Measurements from ENCODE around the gene ENC1.
A peak's percentile ranks its signal among the peaks of the same experiment; 100 is the strongest.

Gene ENC1

GRCh38 chr5:74655716-74656115 is 15.2 kb upstream of the ENC1 start:
- DNase-seq, result no peak

GRCh38 chr5:74655206-74655605 is 14.7 kb upstream of the ENC1 start:
- no peak for DNase-seq

- DNase-seq, result no peak
Measured at GRCh38 chr5:74653991-74654390, 13.5 kb upstream of the ENC1 start.

DNA sequence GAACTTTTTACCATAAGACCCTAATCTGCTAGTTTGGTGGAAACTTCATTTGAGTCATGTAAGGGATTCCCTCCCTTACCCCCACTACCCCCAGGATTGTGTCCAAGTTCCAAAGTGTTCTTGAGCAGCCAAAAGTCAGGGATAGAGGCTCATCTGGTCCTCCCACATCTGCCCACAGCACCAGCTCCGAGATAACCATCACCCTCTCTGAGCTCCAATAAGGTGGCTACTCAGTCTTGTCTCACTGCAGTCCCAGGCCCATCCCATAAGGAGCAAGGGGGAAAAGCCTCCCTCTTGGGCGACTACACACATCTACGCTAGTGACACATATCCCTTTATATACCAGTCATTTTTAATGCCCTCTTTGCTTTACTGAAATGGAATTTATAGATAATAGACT is 12.0 kb upstream of the ENC1 start:
- DNase-seq, result no peak

GRCh38 chr5:74651710-74652109 is 11.2 kb upstream of the ENC1 start:
- DNase-seq, result no peak

DNA sequence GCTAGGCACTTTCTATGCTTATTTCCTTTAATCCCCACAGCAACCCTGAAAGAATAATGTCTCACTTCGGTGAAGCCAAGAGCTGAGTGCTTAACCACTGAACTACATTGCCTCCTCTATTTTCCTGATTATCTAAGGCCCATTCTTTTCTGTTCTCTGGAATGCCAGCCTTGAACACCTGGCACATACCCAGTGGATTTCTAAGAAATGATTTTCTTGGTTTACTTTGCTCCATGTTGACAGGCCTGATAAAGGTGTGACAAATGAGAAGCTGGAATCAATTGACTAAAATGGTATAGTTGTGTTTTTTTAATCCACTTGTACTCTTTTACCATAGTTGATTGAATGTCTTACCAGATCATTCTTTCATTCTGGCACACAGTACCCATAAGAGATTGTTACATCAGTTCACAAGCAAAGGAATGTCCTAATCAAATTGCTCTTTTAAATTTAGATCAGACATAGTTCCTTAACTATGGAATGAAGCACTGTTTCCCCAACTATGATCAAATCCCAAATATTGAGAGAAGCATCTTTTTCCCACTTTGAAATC is 9.0 kb upstream of the ENC1 start:
- DNase-seq, result no peak

DNA sequence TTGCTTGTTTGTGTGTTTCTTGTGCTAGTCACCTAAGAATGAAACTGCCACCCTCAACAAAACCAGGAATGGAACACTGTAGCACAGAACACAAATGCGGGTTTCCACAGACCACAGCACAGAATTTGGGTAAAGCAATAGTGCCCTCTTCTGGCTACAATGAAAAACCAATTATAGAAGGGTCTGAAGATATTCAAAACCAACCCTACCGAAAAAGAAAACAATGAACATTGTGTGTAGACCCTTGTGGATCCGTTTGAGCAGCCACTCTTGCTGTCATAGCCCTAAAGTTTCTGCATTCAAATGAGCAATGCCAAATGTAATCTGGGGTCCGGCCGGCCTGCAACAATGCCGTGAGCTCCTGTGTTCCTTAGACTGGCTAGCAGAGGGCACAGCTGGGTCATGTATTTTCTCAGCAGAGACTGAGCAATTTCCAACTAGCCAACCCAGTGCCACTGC is 8.3 kb upstream of the ENC1 start:
- no peak for DNase-seq

GRCh38 chr5:74647096-74647495 is 6.6 kb upstream of the ENC1 start:
- no peak for DNase-seq

- DNase-seq, result no peak
Measured at GRCh38 chr5:74643111-74643562, 2.6 kb upstream of the ENC1 start.

- no peak for DNase-seq
Measured at GRCh38 chr5:74642543-74642863, 2.0 kb upstream of the ENC1 start.

- DNase-seq, result peak; percentile 29
Measured at GRCh38 chr5:74641735-74642542, 1.4 kb upstream of the ENC1 start.

DNA sequence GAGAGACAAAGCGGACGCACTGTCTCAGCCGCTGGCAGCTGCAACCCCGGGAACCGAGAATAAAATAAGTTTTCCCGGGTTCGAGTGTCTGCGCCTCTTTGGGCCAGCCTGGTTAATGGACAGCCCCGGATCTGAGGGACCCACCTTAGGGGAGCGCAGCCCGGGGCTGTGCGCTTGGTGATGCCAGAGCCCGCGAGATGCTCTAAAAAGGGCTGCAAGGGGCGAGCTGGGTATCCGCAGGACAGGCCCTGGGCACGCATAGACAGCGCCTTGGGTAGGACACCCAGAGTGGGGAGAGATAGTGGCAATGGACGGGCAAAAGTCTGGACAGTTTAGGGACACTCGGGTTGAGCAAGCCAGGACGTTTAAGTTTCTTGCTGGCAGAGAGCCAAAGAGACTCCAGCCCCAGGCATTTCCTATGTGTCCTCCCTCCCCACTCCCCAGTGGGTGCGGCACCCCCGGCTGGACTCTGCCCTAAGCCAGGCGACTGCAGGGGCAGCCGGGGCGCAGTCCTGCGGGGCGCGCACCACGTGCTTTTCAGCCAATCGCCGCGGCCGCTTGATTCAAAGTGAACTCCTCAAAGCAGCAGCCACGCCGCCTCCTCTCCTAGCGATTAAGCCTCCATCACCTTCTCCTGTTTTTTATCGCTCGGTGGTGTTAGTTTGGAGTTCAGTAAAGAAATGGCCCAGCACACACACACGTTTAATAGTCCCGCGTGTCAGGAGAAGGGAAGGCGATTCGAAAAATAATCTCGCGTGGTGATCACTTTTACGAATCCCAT is 616 bp upstream of the ENC1 start:
- peak; percentile 41 for DNase-seq

- peak; percentile 41 for DNase-seq
Measured at GRCh38 chr5:74639807-74640449, 600 bp downstream of the ENC1 start.

GRCh38 chr5:74638970-74639806 is 1.3 kb downstream of the ENC1 start:
- DNase-seq, result no peak

GRCh38 chr5:74638544-74638969 is 2.0 kb downstream of the ENC1 start:
- DNase-seq, result no peak

- DNase-seq, result no peak
Measured at GRCh38 chr5:74636552-74636951, 4.0 kb downstream of the ENC1 start.

GRCh38 chr5:74636149-74636548 is 4.4 kb downstream of the ENC1 start:
- DNase-seq, result no peak

DNA sequence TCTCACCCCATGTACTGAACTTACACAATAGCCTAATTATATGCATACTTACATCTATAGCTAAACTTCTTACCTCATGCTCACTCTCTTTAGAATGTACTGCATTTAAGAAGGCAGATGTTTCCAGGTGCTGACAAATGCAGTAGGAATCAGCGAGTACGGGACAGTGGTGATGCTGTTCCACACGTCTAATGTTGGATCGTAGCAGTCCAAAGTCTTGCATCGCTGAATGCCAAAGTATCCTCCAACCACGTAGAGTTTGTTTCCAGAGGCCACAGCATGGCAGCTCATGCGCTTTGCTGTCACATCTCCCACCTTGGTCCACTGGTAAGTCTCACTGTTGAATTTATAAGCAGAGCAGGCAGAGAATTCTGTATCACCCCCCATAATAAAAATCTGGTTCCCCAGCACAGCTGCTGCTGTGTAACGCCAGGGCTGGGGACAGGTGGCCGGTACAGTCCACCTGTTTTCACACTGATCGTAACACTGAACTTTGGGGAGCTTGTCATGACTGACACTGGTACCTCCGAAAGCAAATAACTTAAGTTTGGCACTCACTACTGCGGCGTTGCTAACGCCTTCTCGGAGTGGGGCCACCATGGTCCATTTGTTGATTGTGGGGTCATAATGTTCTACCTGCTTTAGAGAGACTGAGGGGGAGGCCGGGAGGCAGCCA is 5.8 kb downstream of the ENC1 start:
- no peak for DNase-seq

DNA sequence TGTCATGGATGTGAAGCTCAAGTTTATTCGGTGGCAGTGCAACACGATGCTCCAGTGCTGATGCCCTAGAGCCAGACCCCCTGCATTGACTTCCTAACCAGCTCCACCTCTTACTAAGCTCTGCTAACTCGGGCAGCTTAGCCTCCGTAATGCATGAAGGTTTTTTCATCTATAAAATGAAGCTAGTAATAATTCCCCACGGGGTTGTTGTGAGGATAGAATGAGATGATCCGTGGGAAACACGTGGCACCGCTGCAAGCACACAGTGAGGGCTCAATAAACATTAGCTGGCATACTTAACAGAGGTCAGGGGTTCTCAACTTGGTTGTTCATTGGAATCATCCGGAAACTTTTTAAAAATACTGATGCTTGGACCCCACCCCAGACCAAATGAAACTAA is 6.8 kb downstream of the ENC1 start:
- DNase-seq, result no peak

GRCh38 chr5:74632947-74633356 is 7.6 kb downstream of the ENC1 start:
- DNase-seq, result no peak

DNA sequence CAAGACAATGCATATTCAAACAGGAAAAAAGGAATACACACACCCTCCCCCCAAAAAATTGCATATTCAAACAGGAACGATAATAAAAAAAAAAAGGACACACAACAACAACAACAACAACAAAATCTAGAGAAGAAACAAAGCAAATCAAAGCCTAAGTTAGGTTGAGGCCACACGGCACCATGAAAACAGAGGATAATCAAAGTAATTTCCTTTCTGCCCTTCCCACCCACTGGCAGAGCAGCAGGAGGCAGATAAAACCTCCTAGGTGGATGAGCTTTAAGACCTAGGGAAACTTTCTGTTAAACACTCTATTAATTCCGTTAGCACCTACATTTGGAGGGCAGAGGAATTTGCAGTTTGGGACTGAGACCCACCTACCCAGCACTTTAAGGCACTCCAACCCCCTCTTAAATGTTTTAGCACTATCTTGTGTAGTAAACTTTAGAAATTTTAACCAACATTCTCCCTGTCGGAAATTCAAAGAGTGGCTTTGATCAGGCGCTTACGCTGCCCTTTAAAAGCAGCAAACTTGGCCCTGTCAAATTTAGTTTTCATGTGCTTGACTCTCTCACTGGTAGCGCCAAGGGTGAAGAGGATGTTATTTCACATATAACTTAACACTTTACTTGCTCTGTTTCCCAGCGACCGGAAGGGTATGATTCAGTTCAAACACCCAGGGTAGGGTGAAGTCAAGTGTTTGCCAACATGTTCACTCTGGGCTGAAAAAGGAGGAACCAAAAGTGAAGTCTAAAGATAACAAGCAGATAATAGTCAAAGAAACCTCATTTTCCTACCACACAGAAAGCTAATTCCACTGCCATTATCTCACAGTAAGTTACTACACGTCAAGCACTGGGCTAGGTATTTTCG is 9.2 kb downstream of the ENC1 start:
- DNase-seq, result no peak

All from activated T-cell treated with anti-CD3 and anti-CD28 coated beads, Interleukin-2, amount 50 U/mL, for 1 hour (primary cell).